Loucy (cell line): ENCODE data around the gene AGK.

Source experiments
- EZH2phosphoT487 ChIP-seq: fragments of 200-600 bp; IDR thresholded peaks from 2 replicates; pipeline ENCODE4 v1.6.1; 2018; ENCODE audit warnings: antibody characterized with exemption, mild to moderate bottlenecking, moderate library complexity, borderline replicate concordance
- TF ChIP-seq, protein P1 (sequence below): fragments of 200-600 bp; sonication (generic); conservative IDR thresholded peaks from 2 replicates; pipeline ENCODE4 v1.5.1; 2014; ENCODE audit warnings: mild to moderate bottlenecking, antibody characterized with exemption, low read length

DNA sequence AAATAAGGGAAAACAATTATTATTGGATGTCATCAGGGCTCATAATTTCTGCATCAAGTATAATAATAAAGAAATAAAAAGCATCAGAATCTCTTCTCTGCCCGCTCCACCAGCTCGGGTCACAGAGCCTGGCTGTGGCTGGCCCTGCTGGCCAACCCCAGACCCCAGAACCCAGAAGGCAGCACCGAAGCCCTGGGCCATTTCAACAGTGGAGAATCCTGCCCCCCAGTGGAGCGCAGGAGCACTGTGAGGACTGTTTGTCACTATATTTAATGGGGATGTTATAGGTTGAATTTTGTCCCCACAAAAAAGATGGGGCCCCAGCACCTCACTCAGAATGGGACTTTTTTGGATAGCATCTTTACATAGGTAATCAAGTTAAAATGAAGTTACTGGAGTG lies 123.5 kb downstream of the AGK start:
- TF ChIP-seq, protein P1, sequence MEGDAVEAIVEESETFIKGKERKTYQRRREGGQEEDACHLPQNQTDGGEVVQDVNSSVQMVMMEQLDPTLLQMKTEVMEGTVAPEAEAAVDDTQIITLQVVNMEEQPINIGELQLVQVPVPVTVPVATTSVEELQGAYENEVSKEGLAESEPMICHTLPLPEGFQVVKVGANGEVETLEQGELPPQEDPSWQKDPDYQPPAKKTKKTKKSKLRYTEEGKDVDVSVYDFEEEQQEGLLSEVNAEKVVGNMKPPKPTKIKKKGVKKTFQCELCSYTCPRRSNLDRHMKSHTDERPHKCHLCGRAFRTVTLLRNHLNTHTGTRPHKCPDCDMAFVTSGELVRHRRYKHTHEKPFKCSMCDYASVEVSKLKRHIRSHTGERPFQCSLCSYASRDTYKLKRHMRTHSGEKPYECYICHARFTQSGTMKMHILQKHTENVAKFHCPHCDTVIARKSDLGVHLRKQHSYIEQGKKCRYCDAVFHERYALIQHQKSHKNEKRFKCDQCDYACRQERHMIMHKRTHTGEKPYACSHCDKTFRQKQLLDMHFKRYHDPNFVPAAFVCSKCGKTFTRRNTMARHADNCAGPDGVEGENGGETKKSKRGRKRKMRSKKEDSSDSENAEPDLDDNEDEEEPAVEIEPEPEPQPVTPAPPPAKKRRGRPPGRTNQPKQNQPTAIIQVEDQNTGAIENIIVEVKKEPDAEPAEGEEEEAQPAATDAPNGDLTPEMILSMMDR = peak; percentile 75
- no peak for TF ChIP-seq EZH2phosphoT487
